GM21723 (cell line): ENCODE measurements around the gene GSC2.
A peak's percentile ranks its signal among the peaks of the same experiment; 100 is the strongest.

Experiments
- ATAC-seq: cut with Tn5 transposase; IDR thresholded peaks from one replicate; pipeline ENCODE4 v1.9.1; 2021; ENCODE audit warnings: mild to moderate bottlenecking, moderate library complexity; ENCODE audit not compliant: unreplicated experiment

The GSC2 gene

DNA sequence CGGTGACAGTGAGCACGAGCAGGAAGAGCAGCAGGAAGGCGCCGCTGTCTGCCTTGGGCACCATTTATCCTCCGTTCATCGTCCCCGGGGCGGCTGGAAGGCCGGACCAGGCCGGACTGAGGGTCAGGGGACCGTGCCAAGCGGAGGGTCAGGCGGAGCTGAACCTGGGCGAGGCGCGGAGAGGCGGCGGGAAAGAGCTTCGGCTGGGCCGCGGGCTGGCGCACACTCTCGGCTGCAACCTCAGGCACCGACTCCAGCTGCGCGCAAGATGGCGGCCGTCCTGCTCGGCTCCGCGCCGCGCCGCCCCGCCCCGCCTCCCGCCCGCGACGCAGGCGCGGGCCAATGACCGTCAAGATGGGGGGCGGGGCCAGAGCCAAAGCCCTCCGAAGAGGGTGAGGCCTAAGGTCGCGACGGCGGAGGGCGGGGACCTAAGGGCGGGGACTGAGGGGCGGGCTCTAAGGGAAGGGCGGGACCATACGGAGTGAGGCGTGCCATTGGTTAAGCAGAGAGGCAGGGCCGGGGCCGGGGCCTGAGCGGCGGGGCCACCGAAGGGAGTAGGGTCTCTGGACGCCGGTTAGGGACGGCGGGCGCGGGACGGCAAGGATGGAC is 27.8 kb downstream of the GSC2 start, which contains the start of gene DGCR2:
TSS of gene DGCR2 (minus strand) at position 270 of the 609 bp plus-strand sequence. CDS start at position 64, 206 bp downstream.
- ATAC-seq = peak; percentile 82

- ATAC-seq = peak; percentile 39
Measured at GRCh38 chr22:19121631-19122142, 28.4 kb downstream of the GSC2 start.

DNA sequence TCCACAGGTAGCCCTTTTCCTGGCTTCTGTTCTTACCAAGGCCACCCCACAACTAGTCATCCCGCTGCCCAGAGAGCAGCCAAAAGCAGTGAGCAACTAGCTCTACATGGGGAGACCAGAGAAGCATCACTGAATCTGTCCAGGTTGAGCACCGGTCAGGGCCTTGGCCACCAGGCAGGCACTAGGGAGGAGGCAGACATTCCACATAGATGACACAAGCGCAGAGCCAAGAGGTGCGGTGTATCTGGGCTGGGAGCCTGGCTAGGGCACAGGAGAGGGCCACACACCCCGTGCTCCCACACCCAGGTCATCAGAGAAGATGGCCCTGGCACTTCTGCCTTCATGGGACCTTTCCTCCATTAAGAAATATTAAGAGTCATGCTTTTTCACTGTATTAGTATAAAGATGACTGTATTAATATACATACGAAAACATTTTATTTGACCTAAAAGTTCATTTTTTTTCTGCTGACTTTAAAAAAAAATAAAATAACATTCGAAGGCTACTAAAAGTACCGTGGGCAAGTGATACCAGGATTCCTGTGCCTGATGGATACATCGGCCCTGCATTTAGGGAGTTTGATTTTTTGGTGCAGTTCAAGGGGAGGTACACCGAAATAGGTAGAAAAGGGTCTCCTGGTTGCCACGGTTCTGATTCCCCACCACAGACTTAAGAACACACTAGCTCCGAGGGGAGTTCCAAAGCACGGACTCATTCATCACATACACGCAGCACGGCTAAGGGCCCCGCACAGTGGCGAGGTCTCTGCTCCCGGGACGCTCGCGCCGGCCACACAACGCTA is 29.1 kb downstream of the GSC2 start:
- no peak for ATAC-seq

DNA sequence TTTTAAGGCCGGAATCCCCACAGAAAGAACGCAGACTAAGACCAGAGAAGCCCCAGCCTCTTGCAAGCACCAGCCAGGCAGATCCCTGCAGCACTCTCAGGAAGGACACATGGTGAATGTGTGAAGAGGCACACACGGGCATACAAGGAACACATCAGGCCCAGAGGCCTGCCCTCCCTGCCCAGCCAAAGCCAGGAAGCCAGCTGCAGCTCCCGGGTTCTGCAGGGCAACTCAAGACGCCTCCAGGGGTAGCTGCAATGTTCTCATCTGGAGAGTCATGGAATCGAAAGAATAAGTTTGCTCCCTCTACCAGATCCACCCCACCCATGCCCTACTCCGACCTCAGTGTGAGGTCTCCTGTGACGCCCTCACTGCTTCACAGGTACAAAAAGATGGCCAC is 30.1 kb downstream of the GSC2 start:
- no peak for ATAC-seq

- ATAC-seq = no peak
Measured at GRCh38 chr22:19118329-19118880, 31.7 kb downstream of the GSC2 start.

DNA sequence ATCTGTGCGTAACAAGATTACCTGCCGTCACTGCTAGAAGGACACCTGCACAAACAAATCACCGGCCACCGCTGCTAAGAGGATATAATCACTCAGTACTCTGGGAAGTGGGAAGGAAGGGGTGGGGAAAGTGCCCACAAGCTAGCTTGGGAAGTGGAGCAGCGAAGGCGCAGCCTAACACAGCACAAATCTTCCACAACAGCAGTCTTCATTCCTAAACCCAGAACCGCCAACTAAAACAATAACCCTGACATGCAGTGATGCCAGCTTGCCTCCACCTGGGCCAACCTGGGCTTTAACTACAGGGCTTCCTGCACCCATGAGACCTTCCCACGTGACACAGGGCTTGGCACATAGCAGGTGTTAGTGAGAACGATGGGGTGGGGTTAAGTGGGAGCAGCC is 33.0 kb downstream of the GSC2 start:
- no peak for ATAC-seq

DNA sequence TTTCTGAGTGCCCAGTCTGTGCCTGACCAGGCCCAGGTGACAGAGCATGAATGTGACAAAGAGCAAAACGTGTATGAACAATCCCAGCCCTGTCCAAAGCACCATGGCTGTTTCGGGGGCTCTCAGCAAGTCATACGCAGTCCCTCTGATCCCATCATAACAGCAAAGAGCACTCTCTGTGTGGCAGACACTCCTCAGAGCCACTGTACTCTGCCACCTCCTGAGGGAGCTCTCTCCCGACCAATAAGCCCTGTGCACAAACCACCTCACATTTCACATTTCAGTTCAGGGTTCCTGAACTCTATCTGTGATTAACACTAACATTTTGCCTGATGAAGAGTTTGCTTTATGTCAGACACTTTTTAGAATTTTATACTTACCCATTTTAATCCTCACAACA is 34.5 kb downstream of the GSC2 start:
- no peak for ATAC-seq

DNA sequence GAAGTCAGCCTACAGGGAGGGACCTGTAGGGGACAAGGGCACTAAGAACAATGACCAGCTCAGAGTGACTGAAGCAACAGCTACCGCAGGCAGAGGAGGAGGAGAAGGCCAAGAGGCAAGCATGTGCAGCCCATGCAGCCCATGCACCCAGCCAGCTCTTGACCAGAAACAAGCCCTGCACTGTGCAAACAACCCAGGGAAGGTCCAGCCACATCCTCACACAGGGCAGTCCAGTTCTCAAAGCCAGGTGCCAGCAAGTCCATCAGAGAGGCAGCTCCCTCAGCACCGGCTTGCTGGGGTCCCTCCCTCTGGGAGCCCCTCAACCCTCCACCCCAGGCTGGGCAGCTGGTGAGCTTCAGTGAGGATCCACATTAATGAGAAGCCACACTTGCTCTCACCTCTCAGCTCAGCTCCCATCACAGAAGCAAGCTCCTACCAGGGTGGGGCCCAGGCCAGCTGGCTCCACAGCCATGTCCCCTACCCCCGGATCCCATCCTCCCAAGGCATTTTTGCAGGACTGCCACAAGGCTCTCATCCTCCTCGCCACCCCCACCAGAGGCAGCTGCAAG is 35.0 kb downstream of the GSC2 start:
- no peak for ATAC-seq

DNA sequence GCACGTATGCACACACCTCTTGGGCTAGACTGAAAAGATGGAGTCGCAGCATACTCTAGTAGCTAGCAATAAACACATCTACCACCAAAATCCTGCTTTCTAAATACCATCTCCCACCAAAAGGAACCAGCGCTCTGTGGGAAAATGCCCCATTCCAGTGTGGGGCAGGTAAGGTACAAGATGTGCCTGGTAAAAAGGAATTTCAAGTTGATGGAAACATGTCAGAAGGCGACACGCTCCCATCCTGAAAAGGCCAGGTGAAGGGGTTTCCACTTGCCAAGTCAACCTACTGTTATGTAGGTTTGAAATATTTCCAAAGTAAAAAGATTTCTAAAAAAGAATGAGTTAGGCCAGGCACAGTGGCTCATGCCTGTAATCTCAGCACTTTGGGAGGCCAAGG is 36.7 kb downstream of the GSC2 start:
- no peak for ATAC-seq

- ATAC-seq = no peak
Measured at GRCh38 chr22:19111584-19111983, 38.5 kb downstream of the GSC2 start.

- no peak for ATAC-seq
Measured at GRCh38 chr22:19111140-19111539, 39.0 kb downstream of the GSC2 start.

- no peak for ATAC-seq
Measured at GRCh38 chr22:19110646-19111045, 39.4 kb downstream of the GSC2 start.

GRCh38 chr22:19110064-19110458 is 40.0 kb downstream of the GSC2 start:
- ATAC-seq = no peak

DNA sequence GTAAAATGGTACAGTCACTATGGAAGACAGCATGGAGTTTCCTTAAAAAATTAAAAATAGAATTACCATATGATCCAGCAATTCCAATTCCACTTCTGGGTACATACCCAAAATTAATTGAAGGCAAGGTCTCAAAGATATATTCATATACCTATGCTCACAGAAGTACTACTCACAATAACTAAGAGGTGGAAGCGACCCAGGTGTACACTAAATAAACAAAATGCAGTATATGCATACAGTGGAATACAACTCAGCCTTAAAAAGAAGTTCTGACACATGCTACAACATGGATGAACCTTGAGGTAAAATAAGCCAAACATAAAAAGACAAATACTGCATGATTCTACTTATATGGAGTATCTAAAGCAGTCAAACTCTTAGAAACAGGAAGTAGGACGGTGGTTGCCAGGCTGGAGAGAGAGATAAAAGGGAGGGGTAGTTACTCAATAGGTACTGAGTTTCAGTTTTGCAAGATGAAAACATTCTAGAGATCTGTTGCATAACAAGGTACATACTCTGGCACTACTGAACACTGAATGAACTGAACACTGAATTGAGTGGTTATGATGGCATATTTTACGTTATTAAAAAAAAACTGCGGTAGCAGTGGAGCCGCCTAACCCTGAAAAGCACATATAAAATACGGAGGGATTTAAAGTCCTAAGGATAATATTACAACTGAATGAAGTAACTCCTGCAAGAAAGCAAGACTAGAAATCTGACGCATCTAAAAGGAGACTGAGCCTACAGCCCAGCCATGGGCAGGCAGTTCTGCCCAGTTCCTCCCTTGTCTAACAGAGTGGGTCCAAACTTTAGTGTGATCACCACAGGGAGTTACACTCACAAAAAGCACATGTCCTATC is 40.7 kb downstream of the GSC2 start:
- ATAC-seq = peak; percentile 90

DNA sequence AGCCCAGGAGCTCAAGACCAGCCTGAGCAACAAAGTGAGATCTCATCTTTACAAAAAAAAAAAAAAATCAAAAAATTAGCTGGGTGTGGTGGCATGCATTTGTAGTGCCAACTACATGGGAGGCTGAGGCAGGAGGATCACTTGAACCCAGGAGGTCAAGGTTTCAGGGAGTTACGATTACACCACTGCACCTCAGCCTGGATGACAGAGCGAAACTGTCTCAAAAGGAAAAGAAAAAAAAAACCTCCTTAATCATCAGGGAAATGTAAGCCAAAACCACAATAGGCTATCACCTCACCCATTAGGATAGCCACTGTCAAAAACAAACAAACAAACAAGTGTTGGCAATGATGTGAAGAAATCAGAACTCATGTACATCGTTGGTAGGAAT is 41.3 kb downstream of the GSC2 start:
- ATAC-seq = no peak

- ATAC-seq = no peak
Measured at GRCh38 chr22:19107730-19108074, 42.4 kb downstream of the GSC2 start.

DNA sequence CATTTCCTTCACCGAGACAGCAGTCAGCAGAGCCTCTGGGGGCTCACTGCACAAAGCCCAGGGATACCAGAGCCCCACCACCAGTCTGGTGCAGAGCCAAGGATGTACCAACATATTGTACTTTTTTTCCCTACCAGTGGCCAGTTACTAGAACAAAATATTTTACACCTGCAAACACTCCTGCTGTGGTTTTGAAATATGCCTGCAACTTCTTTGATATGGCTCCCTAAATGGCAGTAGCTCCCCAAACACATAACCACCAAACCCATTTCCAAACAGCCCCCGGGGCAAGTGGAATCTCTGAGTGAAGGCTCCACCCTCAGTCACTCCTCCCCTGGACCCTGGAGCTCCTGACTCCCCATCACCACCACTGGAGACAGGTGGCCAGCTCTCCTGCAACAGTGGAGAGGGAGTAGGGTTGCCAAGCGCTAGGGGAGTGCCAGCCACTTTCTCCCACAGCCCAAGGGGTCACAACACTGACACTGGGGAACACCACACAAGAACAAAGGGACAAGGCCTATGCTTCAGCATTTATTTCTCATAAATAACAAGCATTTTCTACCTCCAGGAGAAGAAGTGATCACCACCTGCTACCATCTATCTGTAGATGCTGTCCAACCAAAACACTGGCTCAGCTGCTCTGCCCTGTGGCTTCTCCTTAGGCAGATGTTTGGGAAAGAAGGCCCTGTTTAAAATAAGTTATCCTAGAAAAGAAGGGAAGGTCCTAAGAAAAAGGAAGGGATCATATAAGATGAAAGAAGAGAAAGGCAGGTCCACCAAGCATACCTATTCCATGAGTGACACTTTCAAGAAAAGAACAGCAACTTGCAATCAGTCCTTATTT is 43.0 kb downstream of the GSC2 start:
- ATAC-seq = no peak

DNA sequence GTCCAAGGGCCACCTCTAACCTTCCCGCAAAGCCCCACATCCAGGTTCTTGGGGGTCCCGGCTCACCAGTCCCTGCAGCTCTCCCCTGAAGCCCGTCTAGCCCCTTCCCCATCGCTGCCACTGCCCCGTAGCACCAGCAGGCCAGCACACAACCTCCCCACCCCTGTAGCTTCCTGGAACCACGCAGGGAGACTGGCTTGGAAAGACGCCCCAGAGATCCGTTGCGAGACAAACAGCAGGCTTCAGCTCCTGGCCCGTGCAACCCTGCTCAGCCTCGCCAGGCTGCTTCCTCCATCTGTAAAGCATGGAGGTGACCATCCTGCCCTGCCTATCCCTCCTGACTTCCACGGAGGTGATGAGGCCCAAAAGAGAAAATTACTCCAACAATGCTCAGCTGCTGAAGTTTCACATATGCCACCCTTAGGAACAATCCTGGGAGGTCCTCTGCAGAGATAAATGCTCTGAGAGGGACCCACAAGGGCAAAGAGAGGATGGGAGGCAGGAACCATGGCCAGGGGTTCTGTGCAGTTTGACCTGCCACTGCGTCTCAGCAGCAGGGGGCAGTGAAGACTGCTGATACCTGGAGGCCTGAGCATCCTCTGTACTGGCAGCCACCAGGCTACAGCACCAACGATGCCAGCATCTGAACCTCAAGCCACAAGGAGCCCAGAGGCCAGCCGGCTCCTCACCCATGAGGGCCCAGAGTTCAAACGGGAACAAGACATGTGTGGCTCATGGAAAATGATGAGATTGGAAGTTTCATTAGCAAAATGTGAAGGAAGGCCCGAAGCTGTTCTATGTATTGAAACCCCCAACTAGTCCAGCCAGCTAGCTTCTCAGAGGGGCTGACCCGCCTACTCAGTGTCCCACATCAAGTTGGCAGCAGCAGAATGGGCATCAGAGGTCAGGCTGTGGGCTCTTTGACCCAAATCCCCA is 44.0 kb downstream of the GSC2 start:
- ATAC-seq = no peak

DNA sequence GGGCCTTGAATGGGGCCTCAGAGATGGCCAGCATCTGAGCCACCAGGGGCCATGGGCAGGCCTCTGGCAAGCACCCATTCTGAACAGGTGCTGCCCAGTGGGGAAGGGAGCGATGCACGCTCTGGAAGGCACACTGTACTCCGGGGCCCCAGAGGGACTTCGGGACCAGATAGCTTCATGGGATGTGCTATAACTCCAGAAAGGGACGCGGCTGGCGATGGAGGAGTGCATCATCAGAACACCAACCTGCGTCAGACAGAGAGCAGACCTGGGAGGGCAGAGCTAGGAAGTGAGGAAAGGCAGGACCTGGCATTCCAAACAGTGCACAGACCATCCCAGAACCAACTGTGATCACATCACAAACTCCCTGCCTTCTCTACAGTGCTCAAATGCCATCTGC is 44.6 kb downstream of the GSC2 start:
- no peak for ATAC-seq
